ENCODE data around the gene PLXNA2.

Gene PLXNA2

DNA sequence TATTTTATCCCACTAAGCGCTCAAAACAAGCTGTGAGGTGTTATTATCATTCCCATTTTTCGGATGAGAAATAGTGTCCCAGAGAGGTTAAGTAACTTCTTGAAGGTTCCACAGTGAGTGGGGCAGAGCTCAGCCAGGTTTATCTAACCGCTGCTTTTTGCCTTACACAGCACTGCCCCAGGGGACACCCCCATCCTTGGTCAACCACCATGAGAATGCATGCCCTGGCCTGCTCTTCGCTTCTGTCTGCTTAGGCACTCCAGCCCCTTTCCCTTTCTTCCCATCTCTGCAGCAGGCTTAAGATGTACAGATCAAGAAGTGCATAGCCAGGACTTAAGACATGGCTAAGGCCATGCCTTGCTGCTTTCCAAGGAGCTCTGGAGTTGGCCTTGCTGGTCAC lies 174.3 kb downstream of the PLXNA2 start:
- DNase-seq (ENCODE audit: low spot score), result no peak
- FAIRE-seq, result no peak

DNA sequence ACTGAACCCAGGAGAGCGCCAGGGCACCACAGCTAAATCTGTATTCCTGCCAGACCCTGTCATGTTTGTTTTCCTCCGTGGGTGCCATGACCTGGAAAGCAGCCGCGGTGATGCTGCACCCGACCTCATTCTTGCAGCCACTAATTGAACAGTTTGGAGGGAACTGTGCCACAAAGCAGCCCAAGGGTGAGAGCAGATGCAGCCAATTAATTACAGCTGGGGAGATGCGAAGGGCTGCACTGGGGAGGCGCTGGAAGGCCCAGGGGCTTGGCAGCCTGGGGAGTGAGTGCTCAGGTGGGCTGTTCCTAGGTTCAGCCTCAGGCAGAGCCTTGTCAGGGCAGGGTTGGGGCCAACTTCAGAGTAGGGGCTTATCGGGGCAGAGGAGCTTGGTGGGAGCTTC lies 174.9 kb downstream of the PLXNA2 start:
- no peak for FAIRE-seq
- DNase-seq (ENCODE audit: low spot score), result no peak

DNA sequence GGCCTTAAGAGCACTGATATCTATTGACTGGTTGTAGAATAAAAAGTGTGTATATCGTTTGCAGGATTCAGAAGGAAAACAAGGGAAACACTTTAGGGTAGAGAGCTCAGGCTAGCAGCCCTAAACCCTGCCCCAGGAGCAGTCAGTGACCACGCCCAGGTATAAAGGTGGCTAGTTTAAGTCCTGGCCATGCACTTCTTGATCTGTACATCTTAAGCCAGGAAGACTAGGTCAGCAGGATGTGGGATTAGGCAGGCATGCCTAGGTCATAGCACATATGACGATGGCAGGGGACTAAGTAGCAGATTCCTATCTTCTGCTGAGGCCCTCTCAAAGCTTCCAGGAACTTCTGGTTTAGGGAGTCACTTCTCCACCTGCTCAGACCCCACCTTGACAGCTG lies 175.3 kb downstream of the PLXNA2 start:
- DNase-seq (ENCODE audit: low spot score) (no peak), FAIRE-seq (no peak)

DNA sequence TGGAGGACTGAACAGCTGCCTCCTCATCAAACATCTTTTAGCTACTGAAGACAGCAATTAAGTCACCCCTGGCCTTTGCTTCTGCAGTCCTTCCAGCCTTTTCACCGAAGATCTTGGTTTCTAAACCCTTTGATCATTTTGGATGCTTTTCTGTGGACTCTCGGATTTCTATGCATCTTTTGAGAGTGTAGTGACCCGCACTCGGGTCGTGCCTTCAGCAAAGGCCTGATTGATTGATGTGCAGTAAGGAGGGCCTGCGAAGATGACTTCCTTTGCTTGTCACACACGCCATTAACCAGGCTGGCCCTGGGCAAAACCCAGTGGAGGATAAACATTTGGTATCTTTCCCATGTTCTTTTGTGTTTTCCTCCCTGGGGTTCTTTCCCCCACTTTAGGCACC lies 175.8 kb downstream of the PLXNA2 start:
- DNase-seq (ENCODE audit: low spot score), result no peak

DNA sequence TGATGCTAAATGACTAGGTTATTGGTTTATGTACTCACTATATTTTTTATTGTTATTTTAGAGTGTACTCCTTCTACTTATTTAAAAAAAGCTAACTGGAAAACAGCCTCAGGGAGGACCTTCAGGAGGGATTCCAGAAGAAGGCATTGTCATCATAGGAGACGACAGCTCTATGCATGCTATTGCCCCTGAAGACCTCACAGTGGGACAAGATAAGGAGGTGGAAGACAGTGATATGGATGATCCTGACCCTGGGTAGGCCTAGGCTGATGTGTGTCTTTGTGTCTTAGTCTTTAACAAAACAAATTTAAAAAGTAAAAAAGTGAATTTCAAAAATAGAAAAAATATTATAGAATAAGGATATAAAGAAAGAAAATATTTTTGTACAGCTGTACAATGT lies 177.6 kb downstream of the PLXNA2 start:
- FAIRE-seq (no peak), DNase-seq (ENCODE audit: low spot score) (no peak)

More for the DNA sequence above, 175.8 kb downstream of the PLXNA2 start:
- no peak for FAIRE-seq

DNA sequence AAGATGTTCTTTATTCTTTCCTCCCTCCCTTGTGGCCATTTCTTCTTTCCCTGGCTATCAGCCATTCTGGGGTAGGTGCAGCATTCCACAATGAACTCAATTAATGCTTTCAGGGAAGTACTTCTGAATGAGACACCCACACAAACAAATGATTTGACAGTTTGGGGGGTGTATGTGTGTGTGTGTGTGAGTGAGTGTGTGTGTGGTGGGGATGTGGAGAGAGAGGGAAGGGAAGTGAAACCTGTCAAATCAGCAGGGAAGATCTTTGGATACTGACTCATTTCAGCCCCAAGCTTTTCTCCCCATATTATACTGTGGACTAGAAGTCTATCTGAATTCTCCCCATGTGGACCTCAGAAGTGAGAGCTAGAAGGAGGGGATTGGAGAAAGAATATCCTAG lies 178.3 kb downstream of the PLXNA2 start:
- FAIRE-seq (no peak), DNase-seq (ENCODE audit: low spot score) (no peak)

DNA sequence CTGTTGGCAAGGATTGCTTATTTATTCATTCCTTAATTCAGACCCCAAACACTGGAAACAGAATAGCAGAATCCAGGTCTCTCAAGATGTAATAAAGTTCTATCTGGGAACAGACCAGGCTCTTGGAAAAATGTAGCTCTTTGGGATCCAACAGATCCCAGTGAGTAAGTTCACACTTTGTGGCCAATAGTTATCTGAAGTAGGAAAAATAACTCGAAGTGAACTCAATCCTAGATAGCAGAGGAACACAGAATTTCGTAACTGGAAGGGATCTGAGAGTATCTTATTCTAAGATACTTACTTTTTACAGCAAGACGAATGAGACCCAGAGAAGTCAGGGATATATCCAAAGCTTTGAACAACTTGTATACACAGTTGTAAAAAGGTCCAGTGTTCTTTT lies 182.6 kb downstream of the PLXNA2 start:
- FAIRE-seq (no peak), DNase-seq (ENCODE audit: low spot score) (no peak)

DNA sequence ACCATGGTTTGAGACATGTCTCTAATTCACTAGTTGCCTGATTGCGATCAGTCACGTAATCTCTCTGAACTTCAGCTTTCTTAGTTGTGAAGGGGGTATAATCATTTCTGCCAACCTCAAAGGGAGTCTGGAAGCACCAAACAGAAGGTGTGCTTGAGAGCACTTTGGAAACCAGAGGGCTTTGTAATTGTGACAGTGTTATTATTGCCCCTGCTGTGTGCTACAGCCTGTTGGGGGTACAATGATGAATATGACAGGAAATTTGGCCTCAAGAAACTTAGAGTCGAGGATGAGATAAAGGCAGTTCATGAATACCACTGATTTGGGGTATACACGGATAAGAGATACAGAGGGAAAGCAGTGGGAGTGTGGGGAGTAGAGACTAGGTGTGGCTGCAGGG lies 183.1 kb downstream of the PLXNA2 start:
- FAIRE-seq (no peak), DNase-seq (ENCODE audit: low spot score) (no peak)

DNA sequence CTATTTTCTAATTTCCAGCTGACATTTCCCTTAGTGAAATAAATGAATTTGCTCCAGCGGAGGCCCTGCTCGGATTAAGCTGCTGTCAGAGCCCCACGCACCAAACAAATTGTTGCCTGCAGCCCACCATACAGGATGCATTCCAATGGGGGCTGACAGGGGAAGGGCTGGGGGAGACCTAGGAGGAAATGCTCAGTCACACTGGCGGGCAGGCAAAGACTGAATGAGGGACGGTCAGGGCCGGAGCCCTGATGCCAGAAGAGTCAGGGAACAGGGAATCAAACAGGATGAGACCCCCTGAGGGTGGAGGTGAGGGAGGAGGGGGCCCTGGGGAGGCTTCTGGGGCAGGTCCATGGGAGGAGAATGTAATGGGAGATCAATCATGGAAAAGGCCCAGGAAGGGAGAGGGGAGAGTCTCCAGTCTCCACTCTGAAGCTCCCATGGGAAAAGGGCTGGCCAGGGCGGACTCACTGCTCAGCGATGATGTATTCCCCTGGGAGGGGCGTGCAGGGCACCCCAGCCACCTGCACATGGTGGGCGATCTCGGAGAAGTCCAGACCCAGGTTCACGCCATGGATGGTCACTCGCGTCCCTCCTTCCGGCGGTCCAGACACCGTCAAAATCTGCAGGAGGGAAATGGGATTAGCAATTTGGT lies 183.8 kb downstream of the PLXNA2 start:
- no peak for DNase-seq (ENCODE audit: low spot score)
- FAIRE-seq, result no peak

DNA sequence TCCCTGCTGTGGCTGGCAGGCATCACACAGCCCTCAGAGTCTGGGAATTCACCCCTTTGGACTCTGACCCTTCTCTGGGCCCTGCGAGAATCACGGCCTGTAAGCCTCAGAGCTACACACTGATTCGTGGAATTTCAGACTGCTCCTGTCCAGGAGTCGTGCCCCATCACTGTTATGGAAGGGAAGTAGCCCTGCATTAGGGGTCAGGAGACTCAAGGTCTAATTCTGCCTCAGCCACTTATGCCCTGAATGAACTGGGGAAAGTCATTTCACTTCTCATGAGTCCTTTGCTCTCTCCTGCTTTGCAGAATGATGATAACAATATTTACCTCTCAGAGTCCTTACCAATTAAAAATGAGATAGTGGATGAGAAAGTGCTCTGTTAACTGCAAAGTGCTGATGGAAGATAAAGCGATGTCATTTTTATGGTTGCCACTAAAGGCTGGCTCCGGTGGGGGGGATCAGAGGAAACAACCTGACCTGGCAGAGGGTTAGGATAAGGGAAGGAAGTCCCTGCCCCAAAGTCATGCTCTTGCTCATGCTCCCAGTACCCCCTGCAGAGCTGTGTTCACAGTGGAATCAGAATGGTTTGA lies 184.7 kb downstream of the PLXNA2 start:
- FAIRE-seq, result no peak

DNA sequence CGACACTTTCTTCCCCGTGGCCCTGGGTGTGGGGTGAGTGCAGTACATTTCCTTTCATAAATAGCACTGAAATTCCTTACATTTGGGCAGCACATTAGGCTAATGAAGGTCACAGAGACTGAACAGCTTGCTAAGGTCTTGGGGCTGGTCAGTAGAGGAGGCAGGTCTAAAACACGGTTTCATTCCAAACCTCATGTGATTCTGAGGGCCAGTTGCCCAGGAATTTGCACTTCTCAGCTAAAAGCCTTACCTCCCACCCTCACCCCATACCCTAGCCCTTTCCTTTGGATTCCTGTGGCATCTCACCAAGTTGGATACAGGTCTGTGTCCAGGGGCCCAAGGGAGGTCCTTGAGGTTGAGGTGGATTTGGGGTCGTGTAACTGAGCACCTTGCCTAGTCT lies 185.4 kb downstream of the PLXNA2 start:
- DNase-seq (ENCODE audit: low spot score) (no peak), FAIRE-seq (no peak)

More for the DNA sequence above, 184.7 kb downstream of the PLXNA2 start:
- no peak for DNase-seq (ENCODE audit: low spot score)

DNA sequence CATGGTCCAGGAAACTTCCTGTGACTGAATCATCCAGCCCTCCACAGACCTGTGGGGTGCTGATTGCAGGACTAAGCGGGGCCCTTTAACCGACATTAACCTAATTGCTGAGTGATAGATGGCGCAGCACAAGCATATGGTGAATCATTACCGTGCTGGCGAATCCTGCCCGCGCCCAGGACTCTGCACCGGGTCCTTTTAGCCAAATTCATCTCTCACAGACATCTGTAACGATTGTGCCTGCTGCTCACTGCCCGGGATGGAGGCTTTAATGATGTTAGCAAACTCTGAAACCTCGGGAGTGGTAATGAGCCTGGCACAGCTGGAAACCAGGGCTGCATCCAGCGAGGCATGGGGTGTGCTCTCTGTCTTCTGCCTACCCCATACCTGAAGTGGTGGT lies 185.9 kb downstream of the PLXNA2 start:
- no peak for DNase-seq (ENCODE audit: low spot score)
- FAIRE-seq, result no peak

DNA sequence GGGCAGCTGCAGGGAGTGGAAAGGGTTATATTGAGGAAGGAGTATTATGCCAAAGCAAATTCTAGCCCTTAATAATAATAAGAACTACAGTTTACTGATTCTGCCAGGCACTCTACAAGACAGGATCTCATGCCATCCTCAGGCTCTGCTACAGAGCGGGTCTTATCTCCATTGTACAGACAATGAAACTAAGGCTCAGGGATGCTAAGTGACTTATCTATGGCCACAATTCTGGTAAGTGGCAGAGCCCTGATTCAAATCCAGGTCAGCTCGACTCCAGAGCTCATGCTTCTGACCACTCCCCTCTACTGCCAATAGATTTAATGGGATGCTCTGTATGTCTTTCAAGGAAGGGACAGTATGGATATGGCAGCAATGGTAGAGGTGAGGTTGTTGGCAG lies 187.1 kb downstream of the PLXNA2 start:
- FAIRE-seq (no peak), DNase-seq (ENCODE audit: low spot score) (no peak)

DNA sequence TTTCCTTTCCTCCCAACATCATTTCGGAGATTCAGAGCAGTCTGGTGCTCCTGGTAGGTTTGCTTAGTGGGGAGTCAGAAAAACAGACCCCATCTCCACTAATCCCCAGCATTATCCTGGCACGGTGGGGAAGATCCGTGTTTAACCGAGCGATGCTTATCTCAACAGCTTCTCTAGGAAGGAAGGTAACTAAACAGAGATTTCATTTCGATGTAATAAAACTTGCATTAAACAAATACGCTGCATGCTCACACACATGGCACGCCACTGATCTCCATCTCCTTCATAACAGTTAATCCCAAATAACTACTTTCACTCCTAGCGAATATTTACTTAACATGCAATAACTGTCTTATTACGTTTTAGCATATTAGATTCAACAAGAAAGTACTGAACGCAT lies 188.6 kb downstream of the PLXNA2 start:
- no peak for FAIRE-seq
- DNase-seq (ENCODE audit: low spot score), result no peak

DNA sequence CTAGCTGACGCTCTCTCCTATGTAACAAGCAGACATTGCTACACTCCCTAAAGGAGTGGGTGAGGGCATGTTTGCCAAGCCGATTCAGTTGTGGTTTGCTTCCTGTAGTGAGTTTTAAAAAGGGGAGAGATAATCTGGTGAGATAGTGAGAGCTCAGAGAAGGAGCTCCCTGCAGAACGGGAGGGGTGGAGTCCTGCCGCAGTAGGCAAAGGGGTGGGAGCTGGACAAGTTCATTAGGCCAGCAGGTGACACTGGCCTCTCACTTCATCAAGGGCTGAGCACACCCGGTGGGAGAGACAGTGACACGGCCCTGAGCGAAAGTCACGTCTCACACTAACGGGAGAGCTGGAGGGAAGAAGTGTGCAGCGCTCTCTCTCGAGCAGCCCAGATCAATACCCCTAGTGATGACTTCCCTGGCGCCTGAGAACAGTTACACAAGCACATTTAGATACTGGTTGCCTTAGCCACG lies 189.2 kb downstream of the PLXNA2 start:
- FAIRE-seq, result no peak
- no peak for DNase-seq (ENCODE audit: low spot score)

DNA sequence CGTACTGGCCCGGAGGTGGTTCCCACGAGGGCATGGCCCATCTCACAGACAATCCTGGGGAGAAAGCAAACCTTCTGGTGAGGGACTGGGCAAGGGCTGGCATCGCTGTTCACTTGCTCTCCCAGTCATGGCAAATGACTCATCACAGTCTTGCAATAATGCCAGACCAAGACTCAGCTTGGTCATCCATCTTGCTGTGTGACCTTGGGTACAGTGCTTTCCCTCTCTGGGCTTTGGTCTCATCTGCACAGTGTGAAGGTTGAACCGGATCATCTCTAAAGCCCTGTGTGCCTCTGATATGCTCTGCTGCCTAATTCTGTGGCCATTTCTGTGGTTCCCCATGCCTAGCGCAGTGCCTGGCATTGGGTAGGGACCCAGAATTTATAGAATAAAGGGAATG lies 189.7 kb downstream of the PLXNA2 start:
- DNase-seq (ENCODE audit: low spot score) (no peak), FAIRE-seq (no peak)

DNA sequence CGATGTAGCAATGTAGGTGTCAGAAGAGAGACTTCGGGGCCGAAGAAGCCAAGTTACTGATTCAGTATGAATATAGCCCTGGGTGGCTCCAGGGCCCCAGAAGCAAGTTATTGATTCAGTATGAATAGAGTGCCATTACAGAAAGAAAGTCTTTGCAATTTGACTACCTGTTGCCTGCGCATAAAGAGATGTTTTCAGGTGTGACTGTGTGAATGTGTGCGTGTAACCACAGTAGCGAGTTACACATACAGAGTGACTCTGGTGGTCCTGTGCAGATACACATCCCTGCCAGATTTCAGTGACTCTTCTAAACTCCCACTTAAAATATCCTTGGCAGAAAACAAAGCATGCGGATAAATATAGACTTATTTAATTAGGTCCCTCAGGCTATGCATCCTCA lies 190.5 kb downstream of the PLXNA2 start:
- no peak for FAIRE-seq
- no peak for DNase-seq (ENCODE audit: low spot score)

DNA sequence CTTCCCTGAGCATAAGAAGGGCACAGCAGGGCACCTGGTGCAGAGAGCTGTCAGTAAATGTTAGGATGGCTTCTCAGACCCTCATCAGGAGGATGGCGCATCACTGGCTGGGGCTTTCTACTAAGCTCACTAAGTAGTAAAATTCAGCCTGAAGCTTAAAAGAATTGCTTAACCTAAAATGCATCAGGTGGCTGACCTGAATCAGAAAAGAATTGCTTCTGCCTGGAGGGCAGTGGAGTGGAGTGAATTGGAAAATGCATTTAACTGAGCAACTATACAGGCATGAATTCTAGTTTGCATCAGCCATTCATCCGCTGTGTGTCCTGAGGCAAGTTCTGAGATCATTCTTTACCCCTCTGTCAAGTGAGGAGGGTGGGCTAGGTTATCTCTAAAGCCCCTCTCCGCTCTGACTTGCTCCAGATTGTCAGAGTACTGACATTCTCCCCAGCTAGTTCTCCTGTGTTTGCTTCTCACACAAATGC lies 191.2 kb downstream of the PLXNA2 start:
- DNase-seq (ENCODE audit: low spot score), result no peak
- no peak for FAIRE-seq

DNA sequence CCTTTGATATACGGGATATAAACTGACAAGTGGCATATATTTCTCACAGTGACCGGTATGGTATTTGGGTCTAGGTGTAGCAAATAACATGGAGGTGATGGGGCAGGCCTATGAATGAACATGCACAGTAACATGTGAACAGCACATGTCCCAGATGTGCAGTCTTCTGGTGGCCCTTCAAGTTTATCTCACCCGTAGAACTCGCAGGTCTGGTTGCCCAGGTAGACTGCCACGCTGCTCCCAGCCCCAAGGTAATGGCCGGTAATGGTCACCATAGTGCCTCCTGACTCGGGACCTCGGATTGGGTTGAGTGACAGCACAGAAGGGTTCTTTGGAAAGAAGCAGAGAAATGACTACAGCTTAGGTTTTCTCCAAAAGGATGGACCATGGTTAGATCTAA lies 192.0 kb downstream of the PLXNA2 start:
- FAIRE-seq, result no peak

DNA sequence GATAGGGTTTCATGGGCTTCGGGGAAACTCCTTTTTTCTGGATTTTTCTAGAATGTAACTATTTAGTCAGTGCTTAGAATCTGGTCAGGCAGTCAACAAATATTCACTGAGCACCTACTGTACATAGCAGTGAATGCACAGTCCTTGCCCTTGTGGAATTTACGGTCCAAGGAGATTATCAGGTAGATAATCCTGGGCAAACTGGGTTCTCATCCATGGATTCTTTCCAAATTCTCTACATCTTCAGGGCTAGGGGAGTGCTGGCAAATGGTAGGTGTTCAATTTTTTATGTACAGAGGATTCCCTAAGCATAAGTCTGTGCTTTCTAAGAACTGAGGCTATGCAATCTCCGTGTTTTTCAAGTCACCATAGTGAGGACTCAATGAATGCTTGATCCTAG lies 192.5 kb downstream of the PLXNA2 start:
- DNase-seq (ENCODE audit: low spot score), result no peak
- FAIRE-seq, result no peak

More for the DNA sequence above, 192.0 kb downstream of the PLXNA2 start:
- DNase-seq (ENCODE audit: low spot score), result no peak

DNA sequence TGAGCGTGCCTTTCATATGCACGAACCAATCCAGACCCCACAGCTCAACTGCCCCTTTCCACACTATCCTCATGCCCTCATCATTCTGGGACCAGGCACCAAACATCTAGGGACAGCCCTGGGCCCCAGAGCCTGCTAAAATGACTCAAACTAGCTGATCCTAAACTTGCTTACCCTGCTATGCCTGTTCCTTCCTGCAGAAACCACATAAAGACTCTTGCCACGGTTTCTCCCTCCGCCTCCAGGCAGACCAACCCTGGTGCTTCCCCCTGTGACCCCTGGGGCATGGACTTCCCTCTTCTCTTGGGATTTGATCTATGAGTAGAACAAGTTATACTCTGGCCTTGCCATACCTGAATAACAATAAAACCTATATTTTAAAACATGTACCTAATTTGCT lies 195.3 kb downstream of the PLXNA2 start:
- DNase-seq (ENCODE audit: low spot score), result no peak
- no peak for FAIRE-seq

DNA sequence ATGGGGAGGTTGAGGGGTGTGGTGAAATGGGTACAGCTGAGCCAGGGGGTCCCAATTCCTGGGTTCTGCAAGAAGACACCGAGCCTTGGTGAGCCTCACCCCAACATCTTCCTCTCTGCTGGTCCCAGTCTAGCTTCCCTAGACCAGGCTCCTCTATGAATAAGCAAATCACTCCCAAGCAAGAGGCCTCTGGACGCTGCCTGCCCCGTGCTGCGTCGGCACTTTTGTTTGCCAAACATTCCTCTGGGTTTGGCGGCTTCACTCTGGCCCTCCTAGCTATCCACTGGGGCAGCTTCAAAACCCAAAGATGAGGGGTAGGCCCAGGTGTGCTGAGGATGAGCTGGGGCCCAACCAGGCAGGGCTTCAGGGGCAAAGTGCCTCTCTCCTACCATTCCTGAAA lies 196.2 kb downstream of the PLXNA2 start:
- no peak for DNase-seq (ENCODE audit: low spot score)
- no peak for FAIRE-seq

DNA sequence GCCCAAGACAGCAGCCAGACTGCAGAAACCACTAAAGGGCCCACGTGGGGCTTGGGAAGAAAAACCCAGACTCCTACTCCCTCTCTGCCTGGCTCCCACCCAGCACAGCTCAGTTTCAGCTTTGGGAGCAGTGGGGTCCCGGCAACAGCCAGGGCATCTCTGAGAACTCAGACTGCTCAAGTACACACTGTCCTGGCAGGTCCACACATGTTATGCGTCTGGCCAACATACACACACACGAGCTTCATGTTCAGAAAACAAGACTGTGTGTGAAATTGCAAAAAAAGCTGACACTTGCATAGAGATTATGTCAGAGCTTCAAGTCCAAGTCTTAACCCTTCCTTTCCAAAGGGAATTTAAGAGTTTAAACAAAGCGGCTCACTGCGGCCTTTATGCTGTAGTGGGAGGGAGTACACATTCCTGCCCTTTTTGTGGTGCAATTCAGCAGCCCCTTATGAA lies 196.7 kb downstream of the PLXNA2 start:
- FAIRE-seq (no peak), DNase-seq (ENCODE audit: low spot score) (no peak)

Data from urothelium cell line (cell line).